Epidermal melanocyte (primary cell): ENCODE measurements around the gene IGF1R.

Experiments
- DNase-seq: peaks from one replicate; pipeline ENCODE4 v3.0.0; 2011; ENCODE audit warnings: low spot score; ENCODE audit not compliant: insufficient read length

Gene IGF1R

GRCh38 chr15:98881526-98882520 is 233.5 kb downstream of the IGF1R start:
- no peak for DNase-seq

GRCh38 chr15:98883478-98883877 is 235.1 kb downstream of the IGF1R start:
- no peak for DNase-seq

GRCh38 chr15:98884894-98885293 is 236.6 kb downstream of the IGF1R start:
- DNase-seq, result no peak

- no peak for DNase-seq
These were observed 239.6 kb downstream of the IGF1R start for GRCh38 chr15:98887976-98888375.

GRCh38 chr15:98888820-98889479 is 240.6 kb downstream of the IGF1R start:
- no peak for DNase-seq

GRCh38 chr15:98889930-98890695 is 241.8 kb downstream of the IGF1R start:
- no peak for DNase-seq

GRCh38 chr15:98891301-98891700 is 243.0 kb downstream of the IGF1R start:
- DNase-seq, result no peak

- DNase-seq, result no peak
These were observed 245.1 kb downstream of the IGF1R start for GRCh38 chr15:98893401-98893800.

GRCh38 chr15:98894312-98894711 is 246.0 kb downstream of the IGF1R start:
- no peak for DNase-seq

- peak; percentile 50 for DNase-seq
These were observed 247.8 kb downstream of the IGF1R start for GRCh38 chr15:98896002-98896721.

GRCh38 chr15:98896802-98897732 is 248.7 kb downstream of the IGF1R start:
- DNase-seq, result peak; percentile 83

- no peak for DNase-seq
These were observed 249.8 kb downstream of the IGF1R start for GRCh38 chr15:98898122-98898521.

GRCh38 chr15:98899272-98900021 is 251.1 kb downstream of the IGF1R start:
- no peak for DNase-seq

- no peak for DNase-seq
These were observed 252.0 kb downstream of the IGF1R start for GRCh38 chr15:98900356-98900755.

- DNase-seq, result no peak
These were observed 253.2 kb downstream of the IGF1R start for GRCh38 chr15:98901434-98902072.

GRCh38 chr15:98902931-98903330 is 254.6 kb downstream of the IGF1R start:
- DNase-seq, result no peak

- DNase-seq, result no peak
These were observed 255.2 kb downstream of the IGF1R start for GRCh38 chr15:98903377-98904018.

GRCh38 chr15:98904544-98904943 is 256.2 kb downstream of the IGF1R start:
- peak; percentile 63 for DNase-seq
